Right renal pelvis (tissue), 4 donors: ENCODE results near the gene MON1A. TPM values are rescaled to one million over a fixed set of nuclear protein-coding genes. Genes with fewer than 3 reads are reported as not detected.
A peak's percentile ranks its signal among the peaks of the same experiment; 100 is the strongest.
"Not testable (repeated sequence)": the region's sequence is repeated elsewhere in the genome, so short reads cannot be mapped to it uniquely, and the experiment has no call there.

ENCODE experiments used
- DNase-seq, 4 donors: peaks; one replicate each; pipeline ENCODE4 v3.0.0-alpha.2; 2013; ENCODE audit warnings: low read depth in 4 of 4, low spot score in 3 of 4, missing footprints in 1 of 4
- polyA plus RNA-seq, 4 donors: library from polyadenylated mRNA; unstranded; fragments of 120-200 nt; gene quantifications; one replicate each; pipeline ENCODE4 v1.2.1, GENCODE V29; 2013; ENCODE audit not compliant: insufficient read length in 4 of 4

MON1A gene
- polyA plus RNA-seq, 4 donors: 7.1 to 10.8 (median 7.9) TPM

GRCh38 chr3:49917806-49918590 is 11.6 kb downstream of the MON1A start:
- DNase-seq: not testable (repeated sequence)

- DNase-seq: no peak
These were observed 12.9 kb downstream of the MON1A start for GRCh38 chr3:49916686-49917085.

- DNase-seq: no peak
These were observed 14.7 kb downstream of the MON1A start for GRCh38 chr3:49914906-49915305.

GRCh38 chr3:49912881-49913281 is 16.7 kb downstream of the MON1A start:
- no peak for DNase-seq

GRCh38 chr3:49911611-49912010 is 18.0 kb downstream of the MON1A start:
- DNase-seq: no peak

- no peak for DNase-seq
These were observed 18.5 kb downstream of the MON1A start for GRCh38 chr3:49911124-49911420.

- DNase-seq: no peak
These were observed 19.0 kb downstream of the MON1A start for GRCh38 chr3:49910409-49911123.

- DNase-seq: no peak
These were observed 21.0 kb downstream of the MON1A start for GRCh38 chr3:49908373-49909199.

- DNase-seq: no peak
These were observed 23.4 kb downstream of the MON1A start for GRCh38 chr3:49906073-49906743.

- DNase-seq: not testable (repeated sequence)
These were observed 25.2 kb downstream of the MON1A start for GRCh38 chr3:49904448-49904847.

GRCh38 chr3:49903451-49904424 is 25.9 kb downstream of the MON1A start, which contains the start of gene MST1R:
Gene MST1R (minus strand): TSS chr3:49903873. CDS start chr3:49903609, 264 bp downstream.
- DNase-seq: peak in 3 of 4 donors; percentile 39 to 49 (median 46)

- no peak for DNase-seq
These were observed 26.9 kb downstream of the MON1A start for GRCh38 chr3:49902511-49903345.

- DNase-seq: no peak
These were observed 28.0 kb downstream of the MON1A start for GRCh38 chr3:49901366-49902339.

GRCh38 chr3:49900491-49901153 is 29.0 kb downstream of the MON1A start:
- no peak for DNase-seq

GRCh38 chr3:49899815-49900214 is 29.8 kb downstream of the MON1A start:
- no peak for DNase-seq

- DNase-seq: no peak
These were observed 30.6 kb downstream of the MON1A start for GRCh38 chr3:49898991-49899390.

GRCh38 chr3:49896345-49896744 is 33.3 kb downstream of the MON1A start:
- DNase-seq: no peak
